SIG-M5 (cell line): ENCODE measurements around the gene CCNA1.

Experiments
- DNase-seq: peaks from one replicate; lab custom pipeline; 2025; lab: John Stamatoyannopoulos, UW

CCNA1 gene

GRCh38 chr13:36432106-36432544 is at the start of gene CCNA1:
TSS of gene CCNA1 (plus strand) at chr13:36432495. CDS start at chr13:36433057, 562 bp downstream.
- peak; percentile 63 for DNase-seq

- DNase-seq, result no peak
Observed at GRCh38 chr13:36385489-36385888, 46.8 kb upstream of the CCNA1 start.

DNA sequence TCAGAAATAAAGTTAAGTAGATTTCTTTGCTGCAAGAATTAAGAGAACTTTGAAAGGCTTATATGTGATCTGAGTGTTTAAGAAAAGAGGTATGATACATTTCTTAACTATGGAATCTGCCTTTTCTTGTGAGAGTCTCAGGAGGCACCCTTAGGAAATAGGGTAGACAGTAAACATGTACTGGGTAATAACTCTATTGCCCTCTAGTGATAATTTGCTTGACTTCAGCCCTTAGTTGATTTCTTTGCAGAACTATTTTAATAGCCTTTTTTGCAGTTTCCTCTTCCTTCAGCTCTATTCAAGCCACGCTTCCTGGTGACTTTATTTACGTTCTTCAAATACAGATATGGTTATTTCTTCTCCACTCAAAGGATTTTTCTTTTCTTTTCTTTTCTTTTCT is 37.0 kb upstream of the CCNA1 start:
- DNase-seq, result peak; percentile 38

GRCh38 chr13:36405151-36405550 is 27.1 kb upstream of the CCNA1 start:
- no peak for DNase-seq

- no peak for DNase-seq
Observed at GRCh38 chr13:36412736-36413135, 19.6 kb upstream of the CCNA1 start.

GRCh38 chr13:36413161-36413560 is 19.1 kb upstream of the CCNA1 start:
- no peak for DNase-seq

- DNase-seq, result peak; percentile 63
Observed at GRCh38 chr13:36414461-36414860, 17.8 kb upstream of the CCNA1 start.

DNA sequence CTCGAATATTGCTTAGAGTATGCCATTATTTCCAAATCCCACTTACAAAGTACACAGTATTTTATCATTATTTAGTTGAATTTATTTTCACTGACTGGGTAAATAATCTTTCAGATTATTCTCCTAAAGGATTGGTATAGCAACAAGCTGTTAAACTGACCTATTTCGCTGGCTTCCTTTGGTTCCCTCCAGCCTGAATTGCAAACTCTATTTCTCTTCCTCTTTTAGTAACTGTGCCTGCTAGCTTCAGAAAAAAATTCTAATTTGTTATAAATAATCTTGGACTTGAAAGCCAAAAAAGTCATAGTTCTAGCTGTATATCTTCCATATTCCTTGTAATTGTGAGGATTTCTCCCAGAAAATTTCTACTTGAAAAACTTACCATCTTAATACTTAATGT is 15.0 kb upstream of the CCNA1 start:
- DNase-seq, result no peak

GRCh38 chr13:36418022-36418805 is 14.1 kb upstream of the CCNA1 start:
- DNase-seq, result peak; percentile 95

- DNase-seq, result no peak
Observed at GRCh38 chr13:36420437-36420891, 11.8 kb upstream of the CCNA1 start.

- peak; percentile 48 for DNase-seq
Observed at GRCh38 chr13:36421447-36421846, 10.8 kb upstream of the CCNA1 start.

DNA sequence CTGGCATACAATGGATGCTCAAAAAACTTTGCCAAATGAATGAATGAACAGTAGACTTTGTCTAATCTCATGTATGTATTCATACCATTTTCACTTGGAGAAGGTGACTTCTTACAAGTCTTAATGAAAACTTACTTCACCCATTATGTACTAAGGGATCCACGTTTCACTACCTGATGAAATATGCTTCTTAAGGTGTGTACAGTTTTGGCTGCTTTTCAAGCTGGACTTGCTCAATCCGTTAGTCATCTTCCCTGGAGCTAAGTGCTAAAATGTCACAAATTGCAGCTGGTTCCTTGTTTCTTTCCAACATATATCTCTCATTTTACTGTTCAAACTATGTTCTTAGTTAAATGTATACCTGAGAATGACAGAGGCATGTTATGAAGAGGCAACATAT is 4.2 kb upstream of the CCNA1 start:
- no peak for DNase-seq

GRCh38 chr13:36430247-36431203 is 1.8 kb upstream of the CCNA1 start:
- no peak for DNase-seq

- DNase-seq, result no peak
Observed at GRCh38 chr13:36431204-36432105, 840 bp upstream of the CCNA1 start.

DNA sequence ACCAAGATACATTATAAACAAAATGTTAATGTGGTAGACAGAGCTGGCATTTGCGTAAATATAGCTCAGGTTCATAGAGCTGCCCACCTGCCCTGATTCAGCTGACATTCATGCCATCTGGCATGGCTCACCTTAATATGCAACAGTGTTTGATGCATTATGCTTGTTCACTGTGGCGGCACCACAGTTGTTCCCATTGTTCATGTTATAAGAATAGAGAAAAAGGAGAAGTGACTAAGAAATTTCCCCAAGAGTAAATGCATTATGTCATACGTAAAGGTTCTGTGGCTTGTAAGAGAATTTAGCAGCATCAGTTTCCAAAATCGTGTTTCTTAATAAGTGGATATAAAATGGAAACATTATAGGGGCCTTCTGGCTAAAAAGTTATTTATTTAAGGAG is 4.5 kb downstream of the CCNA1 start:
- peak; percentile 66 for DNase-seq

GRCh38 chr13:36438594-36439483 is 6.5 kb downstream of the CCNA1 start:
- DNase-seq, result no peak

DNA sequence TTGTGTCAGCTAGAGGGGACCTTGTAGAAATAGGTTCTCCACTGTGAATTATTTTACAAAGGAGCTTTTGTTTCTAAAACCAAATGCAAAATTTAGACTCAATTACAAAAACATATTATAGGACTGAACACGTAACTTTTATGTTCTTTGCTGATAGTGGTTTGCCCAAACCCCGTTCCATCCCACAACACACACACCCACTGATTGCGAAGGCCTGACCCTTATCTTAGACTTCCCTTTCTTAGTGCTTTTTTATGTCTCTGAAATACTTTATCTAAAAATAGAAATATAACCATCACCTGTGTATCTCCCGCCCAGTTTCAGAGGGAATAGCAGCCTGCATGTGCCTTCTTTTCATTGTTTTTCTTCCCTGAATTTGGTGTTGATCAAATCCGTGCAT is 13.0 kb downstream of the CCNA1 start:
- DNase-seq, result peak; percentile 11

GRCh38 chr13:36445891-36446351 is 13.6 kb downstream of the CCNA1 start:
- no peak for DNase-seq

DNA sequence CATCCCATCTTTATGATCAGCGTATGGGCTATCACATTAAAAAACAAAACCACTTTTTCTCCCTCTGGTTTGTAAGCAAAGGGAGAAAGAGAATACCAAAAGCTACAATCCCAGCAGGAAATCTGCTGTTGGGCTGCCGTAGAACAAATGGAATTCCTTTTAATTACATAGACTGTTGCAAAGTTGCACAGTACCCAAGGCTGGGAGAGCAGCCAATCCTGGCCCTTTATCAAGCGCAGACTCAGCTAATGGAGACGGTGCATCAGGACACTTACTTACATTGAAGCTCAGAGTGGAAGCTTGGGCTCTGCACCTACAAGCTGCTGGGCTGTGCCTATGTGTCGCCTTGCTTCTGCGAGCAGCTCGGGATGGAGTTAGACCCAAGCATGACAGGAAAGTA is 15.2 kb downstream of the CCNA1 start:
- no peak for DNase-seq

DNA sequence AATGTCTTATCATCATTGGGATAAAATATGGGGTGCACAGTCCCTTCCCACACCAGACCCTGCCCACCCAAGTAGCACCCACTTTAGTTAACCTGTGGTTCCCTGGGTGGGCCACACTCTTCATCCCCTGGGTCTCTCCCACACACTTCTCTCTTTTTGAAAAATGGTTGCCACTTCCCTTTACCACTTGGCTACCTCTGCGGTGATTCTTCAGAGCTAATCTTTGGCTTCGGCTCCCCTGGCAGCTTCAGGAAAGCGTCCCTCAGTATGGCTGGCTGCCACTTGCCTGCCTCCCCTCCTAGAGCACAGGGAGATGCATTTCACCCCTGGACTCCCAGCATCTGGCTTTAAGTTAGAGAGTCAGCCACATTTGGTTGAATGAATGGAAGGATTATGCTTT is 18.2 kb downstream of the CCNA1 start:
- no peak for DNase-seq

- no peak for DNase-seq
Observed at GRCh38 chr13:36453516-36453915, 21.2 kb downstream of the CCNA1 start.
